Liver (tissue), 9 donors: Measurements from ENCODE around the gene C13orf42. TPM values are rescaled to one million over a fixed set of nuclear protein-coding genes. Genes with fewer than 3 reads are reported as not detected.

Source experiments
- DNase-seq: peaks from one replicate; pipeline ENCODE4 v3.0.0-alpha.2; 2017; ENCODE audit warnings: low spot score
- H3K27ac ChIP-seq, 2 donors: one replicate each; pipeline ENCODE4 v1.7.0; 2013; ENCODE audit warnings: inconsistent platforms in 2 of 2, low read length in 2 of 2, control low read depth in 1 of 2, low read depth in 1 of 2, mild to moderate bottlenecking in 1 of 2
- H3K27me3 ChIP-seq, 4 donors: one replicate each; pipeline versions ENCODE4 v1.6.1 to v1.7.0; 2013; ENCODE audit warnings: low read length in 3 of 4, inconsistent platforms in 1 of 4, mild to moderate bottlenecking in 1 of 4, moderate library complexity in 1 of 4; ENCODE audit not compliant: control insufficient read depth in 4 of 4, insufficient read depth in 4 of 4
- H3K36me3 ChIP-seq, 4 donors: one replicate each; pipeline versions ENCODE4 v1.6.1 to v1.7.0; 2013; ENCODE audit warnings: low read length in 3 of 4, mild to moderate bottlenecking in 3 of 4, low read depth in 1 of 4, moderate library complexity in 1 of 4; ENCODE audit not compliant: control insufficient read depth in 4 of 4, insufficient read depth in 3 of 4
- H3K4me1 ChIP-seq, 4 donors: one replicate each; pipeline versions ENCODE4 v1.6.1 to v1.7.0; 2013; ENCODE audit warnings: low read length in 3 of 4, mild to moderate bottlenecking in 3 of 4, moderate library complexity in 1 of 4; ENCODE audit not compliant: control insufficient read depth in 4 of 4, insufficient read depth in 4 of 4
- H3K4me3 ChIP-seq, 3 donors: one replicate each; pipeline versions ENCODE4 v1.6.1 to v1.7.0; 2013; ENCODE audit warnings: low read length in 3 of 3, control low read depth in 1 of 3, low read depth in 1 of 3, mild to moderate bottlenecking in 1 of 3
- H3K9ac ChIP-seq, 2 donors: one replicate each; pipeline ENCODE4 v1.7.0; 2013; ENCODE audit warnings: low read length in 2 of 2, mild to moderate bottlenecking in 2 of 2, moderate library complexity in 2 of 2, control low read depth in 1 of 2, low read depth in 1 of 2
- H3K9me3 ChIP-seq, 4 donors: one replicate each; pipeline versions ENCODE4 v1.6.1 to v1.7.0; 2013; ENCODE audit warnings: low read length in 3 of 4; ENCODE audit not compliant: control insufficient read depth in 4 of 4
- EGR1 ChIP-seq, 2 donors: IDR thresholded peaks; 2 replicates each; pipeline ENCODE4 v1.6.1; 2016 to 2018; ENCODE audit warnings: antibody characterized with exemption in 2 of 2, low read depth in 2 of 2
- FOXA1 ChIP-seq: IDR thresholded peaks from 2 replicates; pipeline ENCODE4 v1.6.1; 2016; ENCODE audit warnings: antibody characterized with exemption
- FOXA2 ChIP-seq: IDR thresholded peaks from 2 replicates; pipeline ENCODE4 v1.6.1; 2016; ENCODE audit warnings: antibody characterized with exemption
- GABPA ChIP-seq, 2 donors: IDR thresholded peaks in 1 of 2; conservative IDR thresholded peaks in 1 of 2; 2 replicates each; pipeline ENCODE4 v1.6.1; 2016; ENCODE audit warnings: antibody characterized with exemption in 2 of 2, mild to moderate bottlenecking in 1 of 2, moderate library complexity in 1 of 2
- HNF4A ChIP-seq, 2 donors: conservative IDR thresholded peaks; 2 replicates each; pipeline ENCODE4 v1.6.1; 2016; ENCODE audit warnings: antibody characterized with exemption in 2 of 2, mild to moderate bottlenecking in 2 of 2
- HNF4G ChIP-seq: IDR thresholded peaks from 2 replicates; pipeline ENCODE4 v1.6.1; 2016; ENCODE audit warnings: antibody characterized with exemption
- JUND ChIP-seq, 2 donors: IDR thresholded peaks; 2 replicates each; pipeline ENCODE4 v1.6.1; 2016; ENCODE audit warnings: antibody characterized with exemption in 2 of 2
- NR2F2 ChIP-seq: IDR thresholded peaks from 2 replicates; pipeline ENCODE4 v1.6.1; 2016; ENCODE audit warnings: antibody characterized with exemption
- RAD21 ChIP-seq, 2 donors: IDR thresholded peaks; 2 replicates each; pipeline ENCODE4 v1.6.1; 2016; ENCODE audit warnings: antibody characterized with exemption in 2 of 2, mild to moderate bottlenecking in 2 of 2
- RXRA ChIP-seq, 2 donors: IDR thresholded peaks; 2 replicates each; pipeline ENCODE4 v1.6.1; 2017 to 2018; ENCODE audit warnings: antibody characterized with exemption in 2 of 2, mild to moderate bottlenecking in 1 of 2
- SP1 ChIP-seq: IDR thresholded peaks from 2 replicates; pipeline ENCODE4 v1.6.1; 2018; ENCODE audit warnings: antibody characterized with exemption, mild to moderate bottlenecking
- TAF1 ChIP-seq: conservative IDR thresholded peaks from 2 replicates; pipeline ENCODE4 v1.6.1; 2016; ENCODE audit warnings: antibody characterized with exemption, mild to moderate bottlenecking
- YY1 ChIP-seq: IDR thresholded peaks from 2 replicates; pipeline ENCODE4 v1.6.1; 2016; ENCODE audit warnings: antibody characterized with exemption, mild to moderate bottlenecking
- WGBS: extraction: QIAGEN DNeasy Blood & Tissue Kit; methylation state at CpG from one replicate; pipeline ENCODE4 v1.1.7; 2013; 5-methylcytosine and 5-hydroxymethylcytosine counted together
- polyA plus RNA-seq, 2 donors: library from polyadenylated mRNA; stranded (reverse) in 1 of 2; unstranded in 1 of 2; fragments of 200-250 nt in 1 of 2; fragments of >200 nt in 1 of 2; fragmentation: Nextera tagmentation in 1 of 2; extraction: Ambion mirVana in 1 of 2; gene quantifications; one replicate each; pipeline versions ENCODE4 v1.2.1 to v1.2.3, GENCODE V29; 2013 to 2015
- total RNA-seq, 2 donors: library from RNA; depleted of rRNA; stranded (reverse); fragments of >200 nt; gene quantifications; one replicate each; pipeline ENCODE4 v1.2.3, GENCODE V29; 2014
- TF ChIP-seq, protein P1 (sequence below): IDR thresholded peaks from 2 replicates; pipeline ENCODE4 v1.6.1; 2016; ENCODE audit warnings: antibody characterized with exemption, mild to moderate bottlenecking
- TF ChIP-seq, protein P2 (sequence below): IDR thresholded peaks from 2 replicates; pipeline ENCODE4 v1.6.1; 2016; ENCODE audit warnings: antibody characterized with exemption
- TF ChIP-seq, protein P3 (sequence below): IDR thresholded peaks from 2 replicates; pipeline ENCODE4 v1.6.1; 2016; ENCODE audit warnings: antibody characterized with exemption
- TF ChIP-seq, protein P4 (sequence below): fragments of 150-350 bp; IDR thresholded peaks from 2 replicates; pipeline ENCODE4 v1.5.1; 2017; ENCODE audit warnings: improper control_type of control experiment, low read depth, low read length; ENCODE audit not compliant: missing input control
- donor health status: healthy.
- donor health status: healthy.
- donor health status: healthy.
- donor health status: healthy.
- donor health status: healthy.

C13orf42 gene
- total RNA-seq, result under 1 TPM in 1 of 2 donors, not detected in 1; 0.08 TPM
- polyA plus RNA-seq, result not detected

DNA sequence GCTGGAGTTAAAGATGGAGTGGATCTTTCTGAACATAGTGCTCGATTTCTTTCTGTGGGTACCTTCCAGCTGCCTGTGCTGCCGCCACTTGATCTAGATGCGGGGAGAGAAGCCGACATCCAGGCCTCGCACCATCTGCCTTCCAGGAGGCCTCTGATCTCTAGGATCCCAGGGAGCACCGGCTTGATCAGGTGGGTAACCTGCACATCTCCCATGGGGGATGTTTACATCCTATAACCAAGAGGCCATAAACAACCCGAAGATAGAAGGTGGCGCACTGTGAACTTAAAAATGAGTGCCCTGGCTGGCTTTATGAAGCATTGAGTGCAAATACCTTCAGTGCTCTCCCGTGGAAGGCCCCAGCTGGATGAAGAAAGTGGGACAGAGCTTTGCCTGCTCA is at the start of gene C13orf42:
TSS of gene C13orf42 (minus strand) at position 101 of the 400 bp plus-strand sequence. CDS start at position 36, 65 bp downstream.
- DNase-seq, result no peak
- WGBS, result 91% methylated on average over 9 of the region's 9 CpGs
- H3K36me3 ChIP-seq, result no peaks in the 10 kb centered on the region
- no peaks in the 10 kb centered on the region for H3K9me3 ChIP-seq
- no peak within 1 kb of the TSS for H3K4me3 ChIP-seq
- no peak within 1 kb of the TSS for H3K27ac ChIP-seq
- H3K27me3 ChIP-seq, result no peaks in the 10 kb centered on the region
- TF ChIP-seq GABPA (IDR thresholded peaks at IDR 0.05 in 1 of 2, conservative IDR thresholded peaks at IDR 0.05 in 1 of 2), result no peak
- TF ChIP-seq HNF4A (conservative IDR thresholded peaks at IDR 0.05), result no peak
- TF ChIP-seq, protein P1, sequence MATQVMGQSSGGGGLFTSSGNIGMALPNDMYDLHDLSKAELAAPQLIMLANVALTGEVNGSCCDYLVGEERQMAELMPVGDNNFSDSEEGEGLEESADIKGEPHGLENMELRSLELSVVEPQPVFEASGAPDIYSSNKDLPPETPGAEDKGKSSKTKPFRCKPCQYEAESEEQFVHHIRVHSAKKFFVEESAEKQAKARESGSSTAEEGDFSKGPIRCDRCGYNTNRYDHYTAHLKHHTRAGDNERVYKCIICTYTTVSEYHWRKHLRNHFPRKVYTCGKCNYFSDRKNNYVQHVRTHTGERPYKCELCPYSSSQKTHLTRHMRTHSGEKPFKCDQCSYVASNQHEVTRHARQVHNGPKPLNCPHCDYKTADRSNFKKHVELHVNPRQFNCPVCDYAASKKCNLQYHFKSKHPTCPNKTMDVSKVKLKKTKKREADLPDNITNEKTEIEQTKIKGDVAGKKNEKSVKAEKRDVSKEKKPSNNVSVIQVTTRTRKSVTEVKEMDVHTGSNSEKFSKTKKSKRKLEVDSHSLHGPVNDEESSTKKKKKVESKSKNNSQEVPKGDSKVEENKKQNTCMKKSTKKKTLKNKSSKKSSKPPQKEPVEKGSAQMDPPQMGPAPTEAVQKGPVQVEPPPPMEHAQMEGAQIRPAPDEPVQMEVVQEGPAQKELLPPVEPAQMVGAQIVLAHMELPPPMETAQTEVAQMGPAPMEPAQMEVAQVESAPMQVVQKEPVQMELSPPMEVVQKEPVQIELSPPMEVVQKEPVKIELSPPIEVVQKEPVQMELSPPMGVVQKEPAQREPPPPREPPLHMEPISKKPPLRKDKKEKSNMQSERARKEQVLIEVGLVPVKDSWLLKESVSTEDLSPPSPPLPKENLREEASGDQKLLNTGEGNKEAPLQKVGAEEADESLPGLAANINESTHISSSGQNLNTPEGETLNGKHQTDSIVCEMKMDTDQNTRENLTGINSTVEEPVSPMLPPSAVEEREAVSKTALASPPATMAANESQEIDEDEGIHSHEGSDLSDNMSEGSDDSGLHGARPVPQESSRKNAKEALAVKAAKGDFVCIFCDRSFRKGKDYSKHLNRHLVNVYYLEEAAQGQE, result no peak
- TF ChIP-seq, protein P2, sequence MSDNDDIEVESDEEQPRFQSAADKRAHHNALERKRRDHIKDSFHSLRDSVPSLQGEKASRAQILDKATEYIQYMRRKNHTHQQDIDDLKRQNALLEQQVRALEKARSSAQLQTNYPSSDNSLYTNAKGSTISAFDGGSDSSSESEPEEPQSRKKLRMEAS, result no peak
- TF ChIP-seq, protein P3, sequence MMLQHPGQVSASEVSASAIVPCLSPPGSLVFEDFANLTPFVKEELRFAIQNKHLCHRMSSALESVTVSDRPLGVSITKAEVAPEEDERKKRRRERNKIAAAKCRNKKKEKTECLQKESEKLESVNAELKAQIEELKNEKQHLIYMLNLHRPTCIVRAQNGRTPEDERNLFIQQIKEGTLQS, result no peak
- TF ChIP-seq HNF4G, result no peak
- H3K4me1 ChIP-seq, result no peaks in the 10 kb centered on the region
- no peak within 1 kb of the TSS for H3K9ac ChIP-seq

DNA sequence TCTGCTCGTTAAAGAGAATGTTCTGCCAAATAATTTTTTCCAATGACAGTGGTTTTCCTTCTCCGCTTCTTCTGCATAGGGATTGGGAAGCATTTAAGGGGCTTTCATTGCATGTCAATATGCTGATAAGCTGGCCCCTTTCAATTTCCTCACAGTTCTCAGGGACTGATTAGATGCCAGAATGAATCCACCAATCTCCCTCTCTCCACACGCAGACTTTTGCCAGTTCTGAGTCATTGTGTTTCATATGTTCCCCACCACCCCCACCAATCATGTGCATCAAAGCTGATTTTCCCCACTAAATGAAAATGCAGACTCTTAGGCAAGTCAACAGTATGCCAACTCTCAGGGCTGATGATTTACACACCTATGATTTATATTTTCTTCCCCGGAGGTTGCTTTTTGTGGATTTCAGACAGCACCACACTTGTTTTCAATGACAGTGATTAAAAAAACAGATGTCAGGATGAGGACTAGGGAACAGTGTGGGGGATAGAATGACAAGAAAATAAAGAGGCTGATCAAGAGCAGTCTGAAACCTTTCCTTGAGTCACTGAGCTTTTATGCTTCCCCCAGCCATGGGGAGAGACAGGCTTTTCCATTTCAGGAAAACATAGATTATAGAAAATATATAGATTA is 47.9 kb upstream of the C13orf42 start:
- TF ChIP-seq RAD21 (IDR thresholded peaks at IDR 0.05), result no peak
- TF ChIP-seq JUND (IDR thresholded peaks at IDR 0.05), result no peak
- WGBS, result 80% methylated on average over 4 of the region's 4 CpGs

DNA sequence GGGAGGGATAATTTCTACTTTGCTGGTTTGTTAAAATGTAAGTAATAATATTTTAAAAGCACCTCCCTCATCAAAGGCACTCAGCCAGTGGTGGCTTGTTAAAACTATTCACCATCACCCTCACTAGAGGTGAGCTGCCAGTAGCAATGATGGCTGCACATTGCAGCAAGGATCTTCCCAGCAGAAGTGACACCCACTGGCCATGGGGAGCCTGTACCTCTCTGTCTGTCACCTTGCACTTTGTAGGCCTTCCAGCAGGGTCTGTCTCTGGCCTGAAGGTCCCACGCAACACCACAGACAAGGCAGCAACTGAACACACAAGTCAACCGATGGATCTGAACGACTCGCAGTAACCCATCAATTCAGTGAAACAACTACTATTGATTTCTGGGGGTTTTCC is 47.3 kb upstream of the C13orf42 start:
- Histone ChIP-seq H3K9ac (no peak overlapping the region), H3K27ac (no peak overlapping the region), H3K4me1 (no peaks in the 10 kb centered on the region), H3K9me3 (no peaks in the 10 kb centered on the region), H3K36me3 (no peaks in the 10 kb centered on the region), H3K27me3 (no peaks in the 10 kb centered on the region), H3K4me3 (no peak overlapping the region)
- 84% methylated on average over 4 of the region's 4 CpGs for WGBS
- TF ChIP-seq EGR1 (IDR thresholded peaks at IDR 0.05; ENCODE audit: low read depth in 2 of 2) (no peak), RAD21 (IDR thresholded peaks at IDR 0.05) (no peak), TAF1 (no peak), GABPA (IDR thresholded peaks at IDR 0.05 in 1 of 2, conservative IDR thresholded peaks at IDR 0.05 in 1 of 2) (no peak), SP1 (no peak), FOXA1 (no peak), NR2F2 (no peak), HNF4G (no peak), RXRA (IDR thresholded peaks at IDR 0.05) (no peak), FOXA2 (no peak), YY1 (no peak), HNF4A (conservative IDR thresholded peaks at IDR 0.05) (no peak)
- TF ChIP-seq, protein P4, sequence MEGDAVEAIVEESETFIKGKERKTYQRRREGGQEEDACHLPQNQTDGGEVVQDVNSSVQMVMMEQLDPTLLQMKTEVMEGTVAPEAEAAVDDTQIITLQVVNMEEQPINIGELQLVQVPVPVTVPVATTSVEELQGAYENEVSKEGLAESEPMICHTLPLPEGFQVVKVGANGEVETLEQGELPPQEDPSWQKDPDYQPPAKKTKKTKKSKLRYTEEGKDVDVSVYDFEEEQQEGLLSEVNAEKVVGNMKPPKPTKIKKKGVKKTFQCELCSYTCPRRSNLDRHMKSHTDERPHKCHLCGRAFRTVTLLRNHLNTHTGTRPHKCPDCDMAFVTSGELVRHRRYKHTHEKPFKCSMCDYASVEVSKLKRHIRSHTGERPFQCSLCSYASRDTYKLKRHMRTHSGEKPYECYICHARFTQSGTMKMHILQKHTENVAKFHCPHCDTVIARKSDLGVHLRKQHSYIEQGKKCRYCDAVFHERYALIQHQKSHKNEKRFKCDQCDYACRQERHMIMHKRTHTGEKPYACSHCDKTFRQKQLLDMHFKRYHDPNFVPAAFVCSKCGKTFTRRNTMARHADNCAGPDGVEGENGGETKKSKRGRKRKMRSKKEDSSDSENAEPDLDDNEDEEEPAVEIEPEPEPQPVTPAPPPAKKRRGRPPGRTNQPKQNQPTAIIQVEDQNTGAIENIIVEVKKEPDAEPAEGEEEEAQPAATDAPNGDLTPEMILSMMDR, result no peak
- TF ChIP-seq, protein P1, result no peak
- TF ChIP-seq, protein P3, result no peak
- TF ChIP-seq, protein P2, result no peak
- no peak for DNase-seq

More for the DNA sequence above, 47.9 kb upstream of the C13orf42 start:
- no peak for DNase-seq
- Histone ChIP-seq H3K9ac (no peak overlapping the region), H3K4me3 (no peak overlapping the region), H3K4me1 (no peaks in the 10 kb centered on the region), H3K36me3 (no peaks in the 10 kb centered on the region), H3K27me3 (no peaks in the 10 kb centered on the region), H3K9me3 (no peaks in the 10 kb centered on the region), H3K27ac (no peak overlapping the region)
